Upper lobe of left lung (tissue), 6 donors: ENCODE data around the gene ADGB. TPM values are rescaled to one million over a fixed set of nuclear protein-coding genes. Genes with fewer than 3 reads are reported as not detected.

Experiments used
- ATAC-seq, 2 donors: fragments of 200-7000 bp; cut with Tn5 transposase; one replicate each; pipeline ENCODE4 v1.9.1; 2022; ENCODE audit warnings: mild to moderate bottlenecking in 2 of 2, moderate library complexity in 2 of 2; ENCODE audit not compliant: low FRiP score in 2 of 2
- DNase-seq, 2 donors: peaks; one replicate each; pipeline ENCODE4 v3.0.0-alpha.2; 2019 to 2020
- H3K27ac ChIP-seq, 4 donors: fragments of 200-600 bp; sonication (generic); one replicate each; pipeline ENCODE4 v1.5.1; 2016 to 2019
- H3K27me3 ChIP-seq, 4 donors: fragments of 200-600 bp; sonication (generic); one replicate each; pipeline ENCODE4 v1.5.1; 2017 to 2019
- H3K36me3 ChIP-seq, 4 donors: fragments of 200-600 bp; sonication (generic); one replicate each; pipeline ENCODE4 v1.5.1; 2016 to 2019
- H3K4me1 ChIP-seq, 4 donors: fragments of 200-600 bp; sonication (generic); one replicate each; pipeline ENCODE4 v1.5.1; 2018 to 2019
- H3K4me3 ChIP-seq, 4 donors: fragments of 200-600 bp; sonication (generic); one replicate each; pipeline ENCODE4 v1.5.1; 2017 to 2019; ENCODE audit warnings: mild to moderate bottlenecking in 2 of 4, moderate library complexity in 1 of 4
- H3K9me3 ChIP-seq, 4 donors: fragments of 200-600 bp; sonication (generic); one replicate each; pipeline ENCODE4 v1.5.1; 2018 to 2019
- CTCF ChIP-seq, 6 experiments: fragments of 450-650 bp in 4 of 6; fragments of 200-600 bp in 2 of 6; sonication (generic) in 2 of 6; IDR thresholded peaks; one replicate each; pipeline ENCODE4 v1.5.1; 2016 to 2019; ENCODE audit warnings: antibody characterized with exemption in 6 of 6
- EP300 ChIP-seq, 4 donors: sonication (generic); formaldehyde crosslinking; IDR thresholded peaks; one replicate each; pipeline ENCODE4 v1.5.1; 2017; ENCODE audit warnings: antibody characterized with exemption in 4 of 4, control low read depth in 2 of 4
- POLR2A ChIP-seq, 4 donors: fragments of 450-650 bp; IDR thresholded peaks; one replicate each; pipeline ENCODE4 v1.5.1; 2016 to 2017; ENCODE audit warnings: antibody characterized with exemption in 4 of 4, mild to moderate bottlenecking in 2 of 4
- POLR2AphosphoS5 ChIP-seq, 2 donors: sonication (generic); formaldehyde crosslinking; IDR thresholded peaks; one replicate each; pipeline ENCODE4 v1.5.1; 2017; ENCODE audit warnings: antibody characterized with exemption in 2 of 2
- WGBS, 2 donors: methylation state at CpG; one replicate each; pipeline ENCODE4 v1.1.5; 2017 to 2018; 5-methylcytosine and 5-hydroxymethylcytosine counted together
- total RNA-seq, 6 donors: library from RNA; depleted of rRNA in 4 of 6; stranded (reverse); fragments of >200 nt in 4 of 6; gene quantifications; one replicate each; pipeline versions ENCODE4 v1.1.0 to v1.2.1, GENCODE V29; 2016 to 2021
- donor health status: DM: no; HTN: no; CAD: no; lungs with moderate emphysema.
- donor health status: DM: no; HTN: yes; CAD: no; lungs with severe emphysema.

ADGB gene
- total RNA-seq, 6 donors from 2014 or later, result 0.31 to 34.6 (median 6.2) TPM

GRCh38 chr6:146819596-146820320 is 221.0 kb downstream of the ADGB start:
- ATAC-seq (no peak), DNase-seq (no peak)
- Histone ChIP-seq H3K36me3 (no peaks in the 10 kb centered on the region), H3K4me3 (no peak overlapping the region), H3K27me3 (no peaks in the 10 kb centered on the region), H3K27ac (no peak overlapping the region), H3K4me1 (no peaks in the 10 kb centered on the region), H3K9me3 (no peaks in the 10 kb centered on the region)
- WGBS, 2 donors, result 72 to 78% methylated on average over 8 of the region's 8 CpGs
- TF ChIP-seq POLR2AphosphoS5 (IDR thresholded peaks at IDR 0.05), result no peak
- no peak for TF ChIP-seq EP300 (IDR thresholded peaks at IDR 0.05)
- no peak for TF ChIP-seq POLR2A (IDR thresholded peaks at IDR 0.05)
- TF ChIP-seq CTCF (IDR thresholded peaks at IDR 0.05), result no peak

- no peak for DNase-seq
- Histone ChIP-seq H3K27ac (no peak overlapping the region), H3K4me1 (no peaks in the 10 kb centered on the region), H3K27me3 (no peaks in the 10 kb centered on the region), H3K36me3 (no peaks in the 10 kb centered on the region), H3K4me3 (no peak overlapping the region), H3K9me3 (no peaks in the 10 kb centered on the region)
- no peak for TF ChIP-seq POLR2AphosphoS5 (IDR thresholded peaks at IDR 0.05)
- no peak for TF ChIP-seq EP300 (IDR thresholded peaks at IDR 0.05)
- no peak for TF ChIP-seq POLR2A (IDR thresholded peaks at IDR 0.05)
- no peak for TF ChIP-seq CTCF (IDR thresholded peaks at IDR 0.05)
- 67 to 69% methylated on average over 4 of the region's 4 CpGs for WGBS, 2 donors
- ATAC-seq, result no peak
Observed at GRCh38 chr6:146827216-146827928, 228.6 kb downstream of the ADGB start.

GRCh38 chr6:146829792-146830565 is 231.2 kb downstream of the ADGB start:
- H3K36me3 ChIP-seq, result no peaks in the 10 kb centered on the region
- 92 to 94% methylated on average over 1 of the region's 1 CpG for WGBS, 2 donors
- no peaks in the 10 kb centered on the region for H3K27me3 ChIP-seq
- TF ChIP-seq POLR2A (IDR thresholded peaks at IDR 0.05) (no peak), EP300 (IDR thresholded peaks at IDR 0.05) (no peak), POLR2AphosphoS5 (IDR thresholded peaks at IDR 0.05) (no peak), CTCF (IDR thresholded peaks at IDR 0.05) (no peak)
- DNase-seq (no peak), ATAC-seq (no peak)
- H3K9me3 ChIP-seq, result no peaks in the 10 kb centered on the region
- H3K4me1 ChIP-seq, result no peaks in the 10 kb centered on the region
- H3K27ac ChIP-seq, result no peak overlapping the region
- no peak overlapping the region for H3K4me3 ChIP-seq

GRCh38 chr6:146833157-146833556 is 234.4 kb downstream of the ADGB start:
- WGBS, 2 donors, result 62 to 71% methylated on average over 3 of the region's 3 CpGs
- H3K4me3 ChIP-seq, result no peak overlapping the region
- H3K27me3 ChIP-seq, result no peaks in the 10 kb centered on the region
- H3K4me1 ChIP-seq, result no peaks in the 10 kb centered on the region
- no peak for TF ChIP-seq EP300 (IDR thresholded peaks at IDR 0.05)
- no peak for TF ChIP-seq POLR2AphosphoS5 (IDR thresholded peaks at IDR 0.05)
- DNase-seq, result no peak
- H3K27ac ChIP-seq, result no peak overlapping the region
- H3K36me3 ChIP-seq, result no peaks in the 10 kb centered on the region
- no peaks in the 10 kb centered on the region for H3K9me3 ChIP-seq
- ATAC-seq, result no peak

GRCh38 chr6:146840216-146840615 is 241.4 kb downstream of the ADGB start:
- WGBS, 2 donors, result 88 to 91% methylated on average over 1 of the region's 1 CpG
- H3K27ac ChIP-seq, result no peak overlapping the region
- H3K4me1 ChIP-seq, result no peaks in the 10 kb centered on the region

More at GRCh38 chr6:146840216-146840615, 241.4 kb downstream of the ADGB start:
- Histone ChIP-seq H3K4me3 (no peak overlapping the region), H3K27me3 (no peaks in the 10 kb centered on the region), H3K9me3 (no peaks in the 10 kb centered on the region), H3K36me3 (no peaks in the 10 kb centered on the region)
- TF ChIP-seq EP300 (IDR thresholded peaks at IDR 0.05) (no peak), CTCF (IDR thresholded peaks at IDR 0.05) (no peak), POLR2A (IDR thresholded peaks at IDR 0.05) (no peak), POLR2AphosphoS5 (IDR thresholded peaks at IDR 0.05) (no peak)
- no peak for DNase-seq
- no peak for ATAC-seq
